ENCODE measurements around the gene RHNO1. TPM values are rescaled to one million over a fixed set of nuclear protein-coding genes. Genes with fewer than 3 reads are reported as not detected.

RHNO1 gene
- total and polyA plus RNA-seq, 2 of the 13 experiments (the other 11 are each of a cell fraction or from before 2014, with no cell fraction given): 27.2 to 49.6 TPM

DNA sequence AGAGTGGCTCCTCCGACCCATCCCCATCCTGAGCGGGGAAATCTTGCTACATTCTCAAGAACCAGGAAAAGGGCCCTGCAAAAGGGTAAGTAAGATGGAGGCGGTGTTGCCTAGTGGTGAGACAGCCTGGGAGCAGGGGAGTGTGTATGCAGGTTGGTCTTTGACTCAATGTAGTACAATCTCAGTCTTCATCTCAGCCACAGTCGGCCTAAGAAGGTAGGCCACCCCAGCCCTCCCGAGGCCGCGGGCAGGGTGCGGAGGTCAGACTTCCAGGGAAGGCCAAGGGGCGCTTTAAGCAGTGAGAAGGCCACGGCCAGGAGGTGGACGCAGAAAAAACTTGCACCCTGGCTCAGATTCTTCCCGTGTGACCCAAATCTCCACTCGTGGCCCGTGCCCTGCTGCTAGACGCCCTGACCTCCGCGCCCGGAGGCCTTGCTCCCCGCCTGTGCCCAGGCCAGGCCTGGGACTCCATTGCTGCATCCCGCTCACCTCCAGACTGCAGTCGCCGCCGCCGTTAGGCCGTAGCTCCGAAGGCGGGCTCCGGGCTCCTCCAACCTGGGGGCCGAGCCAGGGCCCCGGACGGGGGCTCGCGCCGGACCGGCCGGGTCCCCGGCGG lies 484 bp upstream of the RHNO1 start (continued):
- no peak for TF ChIP-seq ZSCAN29 (CRISPR knock-in tag; conservative IDR thresholded peaks at IDR 0.05)

DNA sequence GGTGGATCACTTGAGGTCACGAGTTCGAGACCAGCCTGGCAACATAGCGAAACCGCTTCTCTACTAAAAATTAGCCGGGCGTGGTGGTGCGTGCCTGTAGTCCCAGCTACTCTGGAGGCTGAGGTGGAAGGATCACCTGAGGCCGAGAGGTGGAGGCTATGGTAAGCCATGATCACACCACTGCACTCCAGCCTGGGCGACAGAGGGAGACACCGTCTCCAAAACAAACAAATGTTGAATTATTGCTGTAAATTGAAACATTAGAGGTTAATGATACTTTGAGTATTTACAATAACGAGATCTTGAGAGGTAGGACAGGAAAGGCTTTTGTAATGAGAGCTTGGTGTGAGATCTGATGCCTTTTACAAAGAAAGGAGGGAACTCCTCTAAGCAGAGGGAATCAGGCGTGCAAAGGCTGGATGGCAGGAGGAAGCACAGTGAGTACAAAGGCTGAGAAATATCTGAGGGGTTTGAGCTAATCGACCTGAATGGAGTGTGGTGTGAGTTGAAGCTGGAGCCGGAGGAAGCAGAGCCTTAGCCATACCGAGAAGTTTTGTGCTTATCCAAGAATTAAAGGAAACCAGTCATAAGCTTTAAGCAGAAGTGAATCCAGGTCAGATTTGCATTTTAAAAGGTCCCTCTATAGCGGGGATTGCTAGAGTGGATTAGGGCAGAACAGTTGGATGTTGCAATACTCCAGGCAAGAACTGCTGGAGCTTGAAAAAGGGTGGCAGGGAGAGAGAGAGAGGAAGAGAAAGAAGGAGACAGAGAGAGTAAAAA lies 1.1 kb downstream of the RHNO1 start:
- H3K79me2 ChIP-seq (ENCODE audit: insufficient read depth, low read length): peaks cover 56% of the 10 kb centered on the region
- H3K4me3 ChIP-seq (replicated peaks in 1 of 3; ENCODE audit: insufficient read depth in 1 of 3, low read depth in 2 of 3, low read length in 3 of 3): peak overlapping the region; percentile 74 to 85 (median 77)
- DNase-seq (ENCODE audit: low spot score) (no peak), ATAC-seq (peak; percentile 48), FAIRE-seq (peak; percentile 39)
- 10% methylated on average over 15 of the region's 16 CpGs for WGBS (ENCODE audit: low lambda C conversion rate)
- H3K4me2 ChIP-seq (ENCODE audit: low read depth, low read length): peak overlapping the region; percentile 88
- H3K4me1 ChIP-seq (ENCODE audit: insufficient read depth, low read length): peaks cover 38% of the 10 kb centered on the region
- H3K9me3 ChIP-seq (ENCODE audit: low read length): no peaks in the 10 kb centered on the region
- in situ Hi-C loops (cut with HindIII; ENCODE audit: extremely low pct_ligation_motif_present, low pct_unique_long_range_greater_than_20kb) (no loop called here), intact Hi-C loops (cut with micrococcal nuclease; ENCODE audit: unreplicated experiment) (no loop called here)
- H2AFZ ChIP-seq (ENCODE audit: low read length): no peak overlapping the region
- CTCF ChIA-PET (ENCODE audit: low intra/inter-chr PET ratio, low total read pairs): no interaction called here
- BruUV-seq (replicated peaks): no TSS peak
- H4K20me1 ChIP-seq (ENCODE audit: insufficient read depth, low read length): no peaks in the 10 kb centered on the region
- H3K27me3 ChIP-seq (ENCODE audit: control insufficient read depth in 1 of 2, insufficient read depth in 2 of 2, low read length in 2 of 2): no peaks in the 10 kb centered on the region; a peak in 1 of 5 replicates
- H3K36me3 ChIP-seq (replicated peaks in 1 of 2; ENCODE audit: control insufficient read depth in 1 of 2, insufficient read depth in 2 of 2, low read length in 2 of 2): peaks cover 3 to 5% of the 10 kb centered on the region in 2 experiments; a peak in 2 of 5 replicates
- POLR2A ChIA-PET: interaction anchor here (0.6 to 1.8 kb wide), 6 partner anchors 8 to 289 kb away, joined by 3 to 12 read pairs (median 4); partner anchors contain the start of gene TULP3
- peak overlapping the region; percentile 84 for H3K27ac ChIP-seq (ENCODE audit: extremely low read length, insufficient read depth, low read length)
- H3K9ac ChIP-seq (ENCODE audit: insufficient read depth, low read depth, low read length): peak overlapping the region; percentile 96
- TF ChIP-seq ZNF383 (CRISPR knock-in tag; IDR thresholded peaks at IDR 0.05; ENCODE audit: borderline replicate concordance) (peak; percentile 46; the same call in 1 of the 2 replicates), NONO (IDR thresholded peaks at IDR 0.05) (no peak), NONO (CRISPR knock-in tag; conservative IDR thresholded peaks at IDR 0.05) (no peak), ZNF292 (CRISPR knock-in tag; IDR thresholded peaks at IDR 0.05; ENCODE audit: borderline replicate concordance, low read depth) (0 out of 2 replicates have a peak, but pooled peaks have one; percentile 35), ZNF230 (CRISPR knock-in tag; IDR thresholded peaks at IDR 0.05) (0 out of 2 replicates have a peak, but pooled peaks have one; percentile 33), AKAP8 (CRISPR knock-in tag; IDR thresholded peaks at IDR 0.05) (no peak), ZNF510 (CRISPR knock-in tag; IDR thresholded peaks at IDR 0.05; ENCODE audit: low read depth) (0 out of 2 replicates have a peak, but pooled peaks have one; percentile 36)
- TF ChIP-seq, protein P1, sequence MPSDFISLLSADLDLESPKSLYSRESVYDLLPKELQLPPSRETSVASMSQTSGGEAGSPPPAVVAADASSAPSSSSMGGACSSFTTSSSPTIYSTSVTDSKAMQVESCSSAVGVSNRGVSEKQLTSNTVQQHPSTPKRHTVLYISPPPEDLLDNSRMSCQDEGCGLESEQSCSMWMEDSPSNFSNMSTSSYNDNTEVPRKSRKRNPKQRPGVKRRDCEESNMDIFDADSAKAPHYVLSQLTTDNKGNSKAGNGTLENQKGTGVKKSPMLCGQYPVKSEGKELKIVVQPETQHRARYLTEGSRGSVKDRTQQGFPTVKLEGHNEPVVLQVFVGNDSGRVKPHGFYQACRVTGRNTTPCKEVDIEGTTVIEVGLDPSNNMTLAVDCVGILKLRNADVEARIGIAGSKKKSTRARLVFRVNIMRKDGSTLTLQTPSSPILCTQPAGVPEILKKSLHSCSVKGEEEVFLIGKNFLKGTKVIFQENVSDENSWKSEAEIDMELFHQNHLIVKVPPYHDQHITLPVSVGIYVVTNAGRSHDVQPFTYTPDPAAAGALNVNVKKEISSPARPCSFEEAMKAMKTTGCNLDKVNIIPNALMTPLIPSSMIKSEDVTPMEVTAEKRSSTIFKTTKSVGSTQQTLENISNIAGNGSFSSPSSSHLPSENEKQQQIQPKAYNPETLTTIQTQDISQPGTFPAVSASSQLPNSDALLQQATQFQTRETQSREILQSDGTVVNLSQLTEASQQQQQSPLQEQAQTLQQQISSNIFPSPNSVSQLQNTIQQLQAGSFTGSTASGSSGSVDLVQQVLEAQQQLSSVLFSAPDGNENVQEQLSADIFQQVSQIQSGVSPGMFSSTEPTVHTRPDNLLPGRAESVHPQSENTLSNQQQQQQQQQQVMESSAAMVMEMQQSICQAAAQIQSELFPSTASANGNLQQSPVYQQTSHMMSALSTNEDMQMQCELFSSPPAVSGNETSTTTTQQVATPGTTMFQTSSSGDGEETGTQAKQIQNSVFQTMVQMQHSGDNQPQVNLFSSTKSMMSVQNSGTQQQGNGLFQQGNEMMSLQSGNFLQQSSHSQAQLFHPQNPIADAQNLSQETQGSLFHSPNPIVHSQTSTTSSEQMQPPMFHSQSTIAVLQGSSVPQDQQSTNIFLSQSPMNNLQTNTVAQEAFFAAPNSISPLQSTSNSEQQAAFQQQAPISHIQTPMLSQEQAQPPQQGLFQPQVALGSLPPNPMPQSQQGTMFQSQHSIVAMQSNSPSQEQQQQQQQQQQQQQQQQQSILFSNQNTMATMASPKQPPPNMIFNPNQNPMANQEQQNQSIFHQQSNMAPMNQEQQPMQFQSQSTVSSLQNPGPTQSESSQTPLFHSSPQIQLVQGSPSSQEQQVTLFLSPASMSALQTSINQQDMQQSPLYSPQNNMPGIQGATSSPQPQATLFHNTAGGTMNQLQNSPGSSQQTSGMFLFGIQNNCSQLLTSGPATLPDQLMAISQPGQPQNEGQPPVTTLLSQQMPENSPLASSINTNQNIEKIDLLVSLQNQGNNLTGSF (CRISPR knock-in tag; IDR thresholded peaks at IDR 0.05): no peak
- TF ChIP-seq, protein P2, sequence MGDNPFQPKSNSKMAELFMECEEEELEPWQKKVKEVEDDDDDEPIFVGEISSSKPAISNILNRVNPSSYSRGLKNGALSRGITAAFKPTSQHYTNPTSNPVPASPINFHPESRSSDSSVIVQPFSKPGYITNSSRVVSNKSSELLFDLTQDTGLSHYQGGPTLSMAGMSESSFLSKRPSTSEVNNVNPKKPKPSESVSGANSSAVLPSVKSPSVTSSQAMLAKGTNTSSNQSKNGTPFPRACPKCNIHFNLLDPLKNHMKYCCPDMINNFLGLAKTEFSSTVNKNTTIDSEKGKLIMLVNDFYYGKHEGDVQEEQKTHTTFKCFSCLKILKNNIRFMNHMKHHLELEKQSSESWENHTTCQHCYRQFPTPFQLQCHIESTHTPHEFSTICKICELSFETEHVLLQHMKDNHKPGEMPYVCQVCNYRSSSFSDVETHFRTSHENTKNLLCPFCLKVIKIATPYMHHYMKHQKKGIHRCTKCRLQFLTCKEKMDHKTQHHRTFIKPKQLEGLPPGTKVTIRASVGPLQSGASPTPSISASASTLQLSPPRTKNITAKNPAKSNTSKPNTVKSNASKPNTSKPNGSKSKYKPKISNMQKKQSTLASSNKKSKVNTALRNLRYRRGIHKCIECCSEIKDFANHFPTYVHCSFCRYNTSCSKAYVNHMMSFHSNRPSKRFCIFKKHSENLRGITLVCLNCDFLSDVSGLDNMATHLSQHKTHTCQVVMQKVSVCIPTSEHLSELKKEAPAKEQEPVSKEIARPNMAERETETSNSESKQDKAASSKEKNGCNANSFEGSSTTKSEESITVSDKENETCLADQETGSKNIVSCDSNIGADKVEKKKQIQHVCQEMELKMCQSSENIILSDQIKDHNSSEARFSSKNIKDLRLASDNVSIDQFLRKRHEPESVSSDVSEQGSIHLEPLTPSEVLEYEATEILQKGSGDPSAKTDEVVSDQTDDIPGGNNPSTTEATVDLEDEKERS (CRISPR knock-in tag; IDR thresholded peaks at IDR 0.05): peak; percentile 64; the same call in 1 of the 2 replicates
- TF ChIP-seq, protein P3, sequence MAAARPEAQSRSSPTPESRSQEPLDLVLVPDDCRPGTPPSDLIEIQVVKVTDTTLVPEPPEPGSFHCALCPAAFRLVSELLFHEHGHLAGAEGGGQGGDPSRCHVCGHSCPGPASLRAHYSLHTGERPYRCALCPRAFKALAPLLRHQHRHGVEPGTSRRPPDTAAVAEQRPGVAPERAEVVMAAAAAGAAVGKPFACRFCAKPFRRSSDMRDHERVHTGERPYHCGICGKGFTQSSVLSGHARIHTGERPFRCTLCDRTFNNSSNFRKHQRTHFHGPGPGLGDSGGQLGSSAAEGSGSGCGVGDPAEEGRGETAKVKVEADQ (CRISPR knock-in tag; IDR thresholded peaks at IDR 0.05; ENCODE audit: borderline replicate concordance): peak; percentile 56; the same call in 1 of the 2 replicates
